ENCODE measurements around the gene SH3PXD2A. TPM values are rescaled to one million over a fixed set of nuclear protein-coding genes. Genes with fewer than 3 reads are reported as not detected.
"Not testable (repeated sequence)": the region's sequence is repeated elsewhere in the genome, so short reads cannot be mapped to it uniquely, and the experiment has no call there.

SH3PXD2A gene
- total RNA-seq, 2 experiments from 2014 or later, result 6.7 to 7.7 TPM

DNA sequence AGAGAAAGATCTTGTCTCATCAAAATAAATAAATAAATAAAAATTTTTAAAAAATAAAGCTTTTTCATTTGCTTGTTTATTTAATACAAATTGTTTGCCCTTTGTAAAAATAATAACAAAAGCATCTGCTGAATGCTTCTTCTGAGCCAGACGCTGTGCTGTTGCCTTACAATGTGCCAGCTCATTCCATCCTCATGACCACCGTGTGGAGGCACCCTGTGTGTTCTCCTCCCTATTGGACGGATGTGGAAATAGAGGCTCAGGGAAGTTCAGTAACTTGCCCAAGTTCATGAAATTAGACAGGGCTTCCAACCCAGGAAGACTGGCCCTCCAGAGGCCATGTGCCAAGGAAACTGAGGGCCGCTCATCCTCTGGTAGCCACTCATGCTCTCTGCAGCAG lies 120.6 kb downstream of the SH3PXD2A start:
- Mint-ChIP-seq H3K4me1 (no peaks in the 10 kb centered on the region), H3K4me3 (no peak overlapping the region), H3K36me3 (ENCODE audit: low read depth) (no peaks in the 10 kb centered on the region), H3K27ac (no peak overlapping the region), H3K9me3 (ENCODE audit: low read depth) (no peaks in the 10 kb centered on the region), H3K27me3 (no peaks in the 10 kb centered on the region)
- ChIA-PET POLR2A (no interaction called here), CTCF (interaction anchor here (0.7 to 1.6 kb wide), 6 partner anchors 8 to 120 kb away, joined by 3 to 5 read pairs (median 4); no protein-coding TSS in a partner anchor)
- intact Hi-C loops (cut with DNase I, micrococcal nuclease), result no loop called here
- no peak for DNase-seq
- no peak for ATAC-seq

DNA sequence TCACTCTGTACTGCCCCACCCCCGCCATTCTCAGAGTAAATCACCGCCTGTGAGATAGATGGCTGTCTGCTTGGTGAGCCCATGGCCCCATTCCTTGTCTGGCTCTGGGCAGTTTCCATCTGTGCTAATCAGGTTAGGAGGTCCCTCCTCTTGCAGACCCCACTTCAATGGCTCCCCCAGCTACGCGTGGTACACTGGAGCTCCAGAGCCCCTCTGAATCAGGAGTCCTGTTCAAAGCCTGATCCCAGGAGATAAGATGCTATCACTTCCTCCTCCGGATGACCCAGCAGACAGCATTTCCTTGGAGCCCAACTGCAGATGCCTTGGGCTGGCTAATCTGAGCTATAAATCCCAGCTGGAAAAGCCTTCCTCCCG lies 122.3 kb downstream of the SH3PXD2A start:
- H3K36me3 Mint-ChIP-seq (ENCODE audit: low read depth), result no peaks in the 10 kb centered on the region
- no peaks in the 10 kb centered on the region for H3K9me3 Mint-ChIP-seq (ENCODE audit: low read depth)
- ChIA-PET POLR2A (no interaction called here), CTCF (interaction anchor here (0.6 to 1.6 kb wide), 4 partner anchors 11 to 1334 kb away, joined by 3 to 4 read pairs (median 3); no protein-coding TSS in a partner anchor)
- no peak for DNase-seq
- H3K4me3 Mint-ChIP-seq, result no peak overlapping the region
- no peaks in the 10 kb centered on the region for H3K27me3 Mint-ChIP-seq
- no peaks in the 10 kb centered on the region for H3K4me1 Mint-ChIP-seq
- ATAC-seq, result no peak
- intact Hi-C loops (cut with DNase I, micrococcal nuclease), result no loop called here
- H3K27ac Mint-ChIP-seq, result no peak overlapping the region

DNA sequence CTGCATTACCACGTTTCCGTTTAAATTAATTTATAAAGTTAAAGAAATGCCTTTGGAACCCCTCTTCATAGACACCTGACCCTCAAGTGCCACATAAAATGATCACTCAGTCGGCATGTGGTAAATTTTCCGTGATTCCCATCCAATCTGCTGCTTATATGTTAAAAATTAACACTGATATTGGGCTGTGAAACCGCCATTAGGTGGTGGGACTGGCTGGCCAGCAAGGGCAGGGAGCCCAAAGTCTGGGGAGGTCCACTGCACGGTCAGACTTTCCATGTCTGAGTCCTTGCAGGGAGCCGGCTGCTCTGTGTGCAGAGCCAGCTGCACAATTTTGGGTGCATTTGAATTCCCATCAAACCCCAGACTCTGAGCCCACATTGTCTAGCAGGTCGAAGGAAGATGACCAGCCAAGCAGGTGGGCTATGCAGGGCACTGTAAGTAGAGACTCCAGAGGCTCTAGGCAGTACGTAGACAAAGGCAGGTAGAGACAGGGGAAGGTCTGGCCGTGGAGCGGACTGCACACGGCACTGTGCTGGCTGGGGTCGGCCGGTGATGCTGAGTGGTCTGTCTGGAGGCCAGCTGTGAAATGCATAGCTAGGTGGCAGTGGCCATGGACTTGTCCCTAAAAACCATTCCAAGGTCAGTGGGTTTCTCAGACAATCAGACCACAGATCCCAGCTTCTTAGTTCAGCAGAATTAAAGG lies 122.9 kb downstream of the SH3PXD2A start:
- ChIA-PET CTCF (interaction anchor here (0.6 to 1.6 kb wide), 5 partner anchors 11 to 1333 kb away, joined by 3 to 4 read pairs (median 3); no protein-coding TSS in a partner anchor), POLR2A (no interaction called here)
- Mint-ChIP-seq H3K27ac (no peak overlapping the region), H3K27me3 (no peaks in the 10 kb centered on the region), H3K4me1 (no peaks in the 10 kb centered on the region), H3K36me3 (ENCODE audit: low read depth) (no peaks in the 10 kb centered on the region), H3K9me3 (ENCODE audit: low read depth) (no peaks in the 10 kb centered on the region), H3K4me3 (no peak overlapping the region)
- no peak for ATAC-seq
- intact Hi-C loops (cut with DNase I, micrococcal nuclease), result no loop called here
- DNase-seq, result no peak

DNA sequence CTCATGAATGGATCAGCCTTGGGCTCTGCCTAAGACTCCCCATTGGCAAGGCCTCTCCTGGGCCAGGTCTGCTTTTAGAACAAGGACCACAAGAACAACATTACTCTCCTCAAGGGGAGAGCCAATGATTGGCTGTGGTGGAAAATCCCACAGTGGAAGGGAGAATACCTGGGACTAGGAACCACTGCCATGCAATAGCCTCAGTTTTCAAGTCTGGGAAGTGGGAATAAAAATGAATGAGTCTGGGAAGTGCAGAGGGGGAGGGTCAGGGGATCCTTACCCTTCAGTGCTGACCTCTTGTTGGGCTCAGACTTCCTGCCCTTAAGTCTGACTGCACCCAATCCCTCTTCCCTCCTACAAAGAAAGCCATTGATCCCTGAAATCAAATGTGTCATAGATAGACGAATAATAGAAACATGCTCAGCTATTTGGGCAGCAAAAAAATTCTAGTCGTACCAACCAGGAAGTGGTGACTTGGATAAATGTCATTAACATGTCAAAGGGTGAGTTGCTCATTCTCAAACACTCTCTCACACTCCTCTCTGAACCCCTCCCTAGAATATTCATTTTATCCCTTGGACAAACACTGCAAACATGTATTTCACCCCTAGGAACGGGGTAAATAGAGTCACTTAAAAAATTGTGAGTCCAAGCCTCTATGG lies 123.6 kb downstream of the SH3PXD2A start:
- Mint-ChIP-seq H3K9me3 (ENCODE audit: low read depth) (no peaks in the 10 kb centered on the region), H3K4me3 (no peak overlapping the region), H3K36me3 (ENCODE audit: low read depth) (no peaks in the 10 kb centered on the region), H3K4me1 (no peaks in the 10 kb centered on the region), H3K27ac (no peak overlapping the region), H3K27me3 (no peaks in the 10 kb centered on the region)
- intact Hi-C loops (cut with DNase I, micrococcal nuclease), result no loop called here
- ChIA-PET POLR2A (no interaction called here), CTCF (interaction anchor here (0.8 to 1.4 kb wide), 2 partner anchors 10 to 21 kb away, joined by 3 read pairs; no protein-coding TSS in a partner anchor)
- DNase-seq (no peak), ATAC-seq (no peak)

DNA sequence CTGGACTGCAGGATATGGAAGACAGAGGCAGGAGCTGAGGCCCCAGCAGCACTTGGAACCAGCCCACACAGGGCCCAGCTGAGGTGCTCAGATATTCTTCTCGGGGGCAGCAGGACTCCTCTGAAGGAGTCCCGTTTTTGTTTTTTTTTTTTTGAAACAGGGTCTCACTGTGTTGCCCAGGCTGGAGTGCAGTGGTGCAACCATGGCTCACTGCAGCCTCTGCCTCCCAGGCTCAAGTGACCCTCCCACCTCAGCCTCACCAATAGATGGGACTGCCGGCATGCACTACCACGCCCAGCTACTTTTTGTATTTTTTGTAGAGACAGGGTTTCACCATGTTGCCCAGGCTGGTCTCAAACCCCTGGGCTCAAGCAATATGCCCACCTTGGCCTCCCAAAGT lies 124.3 kb downstream of the SH3PXD2A start:
- CTCF ChIA-PET, result interaction anchor here (1.2 kb wide), 1 partner anchor 14 kb away, joined by 4 read pairs; no protein-coding TSS in a partner anchor
- H3K27me3 Mint-ChIP-seq; H3K4me3 Mint-ChIP-seq; POLR2A ChIA-PET; H3K4me1 Mint-ChIP-seq; H3K36me3 Mint-ChIP-seq (ENCODE audit: low read depth); intact Hi-C loops (cut with DNase I, micrococcal nuclease); H3K9me3 Mint-ChIP-seq (ENCODE audit: low read depth); ATAC-seq; H3K27ac Mint-ChIP-seq; DNase-seq: not testable (repeated sequence)

DNA sequence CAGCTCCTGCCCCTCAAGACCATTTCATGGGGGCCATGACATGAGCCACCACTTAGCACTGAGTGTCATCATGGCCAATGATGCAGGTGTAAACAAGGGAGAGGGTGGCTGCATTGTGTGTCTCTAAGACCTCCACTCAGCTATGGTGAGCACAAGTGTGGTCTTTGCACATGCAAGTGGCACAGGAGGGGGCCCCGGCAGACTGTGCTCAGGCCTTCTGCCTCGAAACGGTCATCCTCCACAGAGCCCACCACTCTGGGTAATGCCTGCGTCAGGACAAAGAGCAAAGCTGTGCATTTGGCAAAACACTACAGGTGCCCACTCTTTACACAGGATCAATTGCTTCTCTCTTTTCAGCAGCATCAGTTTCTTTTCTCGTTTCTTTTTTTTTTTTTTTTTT lies 125.5 kb downstream of the SH3PXD2A start:
- ATAC-seq (no peak), DNase-seq (no peak)
- Mint-ChIP-seq H3K36me3 (ENCODE audit: low read depth) (no peaks in the 10 kb centered on the region), H3K4me1 (no peaks in the 10 kb centered on the region), H3K27me3 (no peaks in the 10 kb centered on the region), H3K4me3 (no peak overlapping the region), H3K9me3 (ENCODE audit: low read depth) (no peaks in the 10 kb centered on the region), H3K27ac (no peak overlapping the region)
- POLR2A ChIA-PET, result no interaction called here
- CTCF ChIA-PET, result interaction anchor here (0.6 to 2.0 kb wide), 5 partner anchors 15 to 264 kb away, joined by 3 to 11 read pairs (median 4); partner anchors contain the start of gene SH3PXD2A
- intact Hi-C loops (cut with DNase I, micrococcal nuclease), result no loop called here

DNA sequence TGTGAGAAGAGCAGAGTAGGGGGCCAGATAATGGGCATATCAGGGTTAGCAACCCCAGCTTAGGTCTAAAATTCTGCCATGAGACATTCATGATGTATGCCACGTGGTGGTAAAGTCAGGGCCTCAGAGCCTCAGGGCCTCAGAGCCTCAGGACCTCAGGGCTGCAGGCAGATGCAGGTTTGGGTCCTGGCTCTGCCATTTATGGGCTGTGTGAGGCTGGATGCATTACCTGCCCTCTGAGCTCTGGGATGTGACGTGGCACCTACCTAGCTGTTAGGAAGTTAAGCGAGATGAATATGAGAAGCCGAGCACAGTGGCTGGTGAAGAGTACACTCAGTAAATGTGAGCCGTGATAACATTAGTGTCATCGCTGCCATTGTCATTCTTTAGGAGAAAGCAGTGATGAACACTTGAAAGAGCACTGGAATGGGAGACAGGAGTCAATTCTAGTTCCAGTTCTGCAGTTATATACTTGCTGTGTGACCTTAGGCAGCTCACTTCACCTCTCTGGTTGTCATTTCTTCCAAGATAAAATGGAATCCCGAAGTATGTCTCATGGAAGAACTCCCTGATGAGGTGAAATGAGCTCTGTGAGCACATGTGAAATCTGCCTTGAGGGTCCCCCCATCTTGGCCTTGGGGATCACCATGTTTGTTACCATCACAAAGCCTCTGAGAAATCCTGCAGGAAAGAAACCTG lies 127.2 kb downstream of the SH3PXD2A start:
- ChIA-PET POLR2A (no interaction called here), CTCF (interaction anchor here (1.2 to 2.0 kb wide), 3 partner anchors 13 to 23 kb away, joined by 4 to 11 read pairs (median 4); no protein-coding TSS in a partner anchor)
- no peaks in the 10 kb centered on the region for H3K36me3 Mint-ChIP-seq (ENCODE audit: low read depth)
- no peak for DNase-seq
- ATAC-seq, result no peak
- H3K4me3 Mint-ChIP-seq, result no peak overlapping the region
- no peak overlapping the region for H3K27ac Mint-ChIP-seq
- H3K9me3 Mint-ChIP-seq (ENCODE audit: low read depth), result no peaks in the 10 kb centered on the region
- no peaks in the 10 kb centered on the region for H3K4me1 Mint-ChIP-seq
- no peaks in the 10 kb centered on the region for H3K27me3 Mint-ChIP-seq
- intact Hi-C loops (cut with DNase I, micrococcal nuclease), result no loop called here

DNA sequence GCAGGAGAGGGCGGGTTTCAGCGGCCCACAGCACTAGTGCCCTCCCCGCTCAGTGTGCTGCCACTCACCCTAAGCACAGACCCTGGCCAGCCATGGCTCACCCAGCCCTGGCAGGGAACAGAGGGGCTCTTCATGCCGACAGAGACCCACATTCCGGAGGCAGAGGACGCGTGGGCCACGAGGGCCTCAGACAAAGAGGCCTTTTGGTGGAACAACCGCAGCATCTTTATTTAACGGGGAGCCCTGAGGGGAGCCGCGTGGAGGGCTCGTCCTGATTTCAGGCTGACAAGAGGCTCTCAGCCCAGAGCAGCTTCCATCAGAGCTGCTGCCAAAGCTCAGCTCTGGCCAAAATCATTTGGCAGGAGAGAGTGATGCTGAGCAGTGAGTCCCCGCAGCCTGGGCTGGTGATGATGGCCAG lies 127.8 kb downstream of the SH3PXD2A start:
- Mint-ChIP-seq H3K4me1 (no peaks in the 10 kb centered on the region), H3K27ac (no peak overlapping the region), H3K4me3 (no peak overlapping the region), H3K9me3 (ENCODE audit: low read depth) (no peaks in the 10 kb centered on the region), H3K27me3 (no peaks in the 10 kb centered on the region), H3K36me3 (ENCODE audit: low read depth) (no peaks in the 10 kb centered on the region)
- DNase-seq (no peak), ATAC-seq (no peak)
- POLR2A ChIA-PET, result no interaction called here
- intact Hi-C loops (cut with DNase I, micrococcal nuclease), result no loop called here
- CTCF ChIA-PET, result interaction anchor here (1.2 kb wide), 1 partner anchor 23 kb away, joined by 4 read pairs; no protein-coding TSS in a partner anchor

DNA sequence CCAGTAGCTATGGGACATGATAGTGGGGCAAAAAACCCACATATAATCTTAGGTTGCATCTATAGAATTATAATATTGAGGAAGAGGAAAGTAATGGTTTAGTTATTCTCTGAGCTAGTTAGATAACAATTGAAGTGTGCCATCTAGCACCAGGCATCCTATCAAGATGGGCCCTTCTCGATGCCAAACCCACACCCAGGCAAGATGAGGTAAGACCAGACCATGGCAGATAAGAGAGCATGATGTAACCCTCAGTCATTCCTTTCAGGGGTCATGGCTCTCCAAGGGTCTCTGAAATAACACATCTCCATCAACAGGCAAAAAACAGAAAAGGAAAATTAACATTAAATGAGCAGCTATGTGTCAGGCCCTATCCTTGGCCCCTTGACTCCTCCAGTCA lies 128.7 kb downstream of the SH3PXD2A start:
- Mint-ChIP-seq H3K36me3 (ENCODE audit: low read depth) (no peaks in the 10 kb centered on the region), H3K4me1 (no peaks in the 10 kb centered on the region), H3K4me3 (no peak overlapping the region), H3K27ac (no peak overlapping the region), H3K27me3 (no peaks in the 10 kb centered on the region), H3K9me3 (ENCODE audit: low read depth) (no peaks in the 10 kb centered on the region)
- ATAC-seq (no peak), DNase-seq (no peak)
- ChIA-PET CTCF (interaction anchor here (0.5 to 1.3 kb wide), 3 partner anchors 13 to 38 kb away, joined by 3 to 4 read pairs (median 3); no protein-coding TSS in a partner anchor), POLR2A (no interaction called here)
- intact Hi-C loops (cut with DNase I, micrococcal nuclease), result no loop called here

DNA sequence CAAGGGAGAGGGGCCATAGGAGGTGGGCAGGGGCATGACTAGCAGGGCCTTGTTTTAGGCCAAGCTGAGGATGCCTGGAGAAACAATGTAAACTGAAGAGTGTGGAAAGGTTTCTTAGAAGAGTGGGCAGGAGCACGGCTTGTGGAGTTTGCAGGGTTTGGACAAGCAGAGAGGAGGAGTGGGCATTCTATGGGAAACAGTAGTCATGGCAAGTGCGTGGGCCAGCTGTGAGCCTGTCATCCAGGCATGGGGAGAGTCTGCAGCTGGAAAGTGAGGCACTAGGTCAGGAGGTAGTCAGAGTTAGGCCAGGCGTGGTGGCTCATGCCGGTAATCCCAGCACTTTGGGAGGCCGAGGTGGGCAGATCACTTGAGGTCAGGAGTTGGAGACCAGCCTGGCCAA lies 130.1 kb downstream of the SH3PXD2A start:
- H3K4me3 Mint-ChIP-seq, result no peak overlapping the region
- DNase-seq (no peak), ATAC-seq (no peak)
- H3K36me3 Mint-ChIP-seq (ENCODE audit: low read depth), result no peaks in the 10 kb centered on the region
- intact Hi-C loops (cut with DNase I, micrococcal nuclease), result no loop called here
- H3K4me1 Mint-ChIP-seq, result no peaks in the 10 kb centered on the region
- no peak overlapping the region for H3K27ac Mint-ChIP-seq
- ChIA-PET POLR2A (no interaction called here), CTCF (interaction anchor here (1.0 kb wide), 1 partner anchor 160 kb away, joined by 3 read pairs; no protein-coding TSS in a partner anchor)
- no peaks in the 10 kb centered on the region for H3K9me3 Mint-ChIP-seq (ENCODE audit: low read depth)
- no peaks in the 10 kb centered on the region for H3K27me3 Mint-ChIP-seq

DNA sequence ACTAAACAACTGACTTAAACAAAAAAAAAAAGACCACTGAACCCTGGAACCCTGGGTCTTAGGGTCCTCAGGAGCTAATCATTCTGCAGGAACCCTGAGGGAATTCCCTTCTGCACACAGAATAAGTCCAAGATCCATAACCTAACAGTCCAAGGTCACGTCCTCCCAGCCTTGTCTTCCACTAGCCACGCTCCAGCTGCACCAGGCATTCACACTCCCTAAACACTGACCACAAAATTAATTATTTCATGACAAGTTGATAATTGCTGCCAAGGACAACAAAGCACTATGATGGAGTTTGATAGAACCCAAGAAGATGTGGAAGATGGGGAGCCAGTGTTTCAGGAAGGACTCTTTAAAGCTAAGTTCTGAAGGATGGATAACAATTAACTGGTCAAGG lies 130.6 kb downstream of the SH3PXD2A start:
- no peak overlapping the region for H3K4me3 Mint-ChIP-seq
- no peaks in the 10 kb centered on the region for H3K36me3 Mint-ChIP-seq (ENCODE audit: low read depth)
- intact Hi-C loops (cut with DNase I, micrococcal nuclease), result no loop called here
- ChIA-PET CTCF (interaction anchor here (1.0 kb wide), 1 partner anchor 160 kb away, joined by 3 read pairs; no protein-coding TSS in a partner anchor), POLR2A (no interaction called here)
- ATAC-seq, result no peak
- H3K27ac Mint-ChIP-seq, result no peak overlapping the region
- H3K27me3 Mint-ChIP-seq, result no peaks in the 10 kb centered on the region
- no peaks in the 10 kb centered on the region for H3K9me3 Mint-ChIP-seq (ENCODE audit: low read depth)
- no peaks in the 10 kb centered on the region for H3K4me1 Mint-ChIP-seq
- DNase-seq, result no peak

All from activated CD4-positive, alpha-beta T cell treated with anti-CD3 and anti-CD28 coated beads for 36 hours (primary cell).